Activated CD4-positive, alpha-beta T cell treated with anti-CD3 and anti-CD28 coated beads for 36 hours (primary cell): ENCODE measurements around the gene RCOR2. TPM values are rescaled to one million over a fixed set of nuclear protein-coding genes. Genes with fewer than 3 reads are reported as not detected.

Experiments
- ATAC-seq: fragments of 200-7000 bp; cut with Tn5 transposase; one replicate; pipeline ENCODE4 v1.10.0; 2021; ENCODE audit warnings: mild to moderate bottlenecking, moderate library complexity
- CTCF ChIA-PET: fragments of 350-600 bp; sonication (Branson Sonifier 250); formaldehyde crosslinking; loops from one replicate; lab custom pipeline; 2021; ENCODE audit warnings: antibody characterized with exemption; lab: Charles Lee
- POLR2A ChIA-PET: fragments of 350-600 bp; sonication (Branson Sonifier 250); formaldehyde crosslinking; loops from one replicate; lab custom pipeline; 2021; ENCODE audit warnings: antibody characterized with exemption, inconsistent platforms; lab: Charles Lee
- DNase-seq: peaks from one replicate; pipeline ENCODE4 v3.0.0-alpha.2; 2020
- H3K27ac Mint-ChIP-seq: one replicate; pipeline ENCODE4 v1.8.0; 2021; ENCODE audit warnings: mixed read lengths
- H3K27me3 Mint-ChIP-seq: one replicate; pipeline ENCODE4 v1.8.0; 2021; ENCODE audit warnings: mixed read lengths
- H3K36me3 Mint-ChIP-seq: one replicate; pipeline ENCODE4 v1.8.0; 2021; ENCODE audit warnings: low read depth, mixed read lengths
- H3K4me1 Mint-ChIP-seq: one replicate; pipeline ENCODE4 v1.8.0; 2021; ENCODE audit warnings: mixed read lengths
- H3K4me3 Mint-ChIP-seq: one replicate; pipeline ENCODE4 v1.8.0; 2021; ENCODE audit warnings: mild to moderate bottlenecking, moderate library complexity, mixed read lengths
- H3K9me3 Mint-ChIP-seq: one replicate; pipeline ENCODE4 v1.8.0; 2021; ENCODE audit warnings: low read depth, mixed read lengths
- intact Hi-C, 2 experiments: fragments of 100-400 bp; cut with DNase I in 1 of 2; cut with micrococcal nuclease in 1 of 2; formaldehyde crosslinking; loops; one replicate each; pipeline versions ENCODE4 v1.14.2 to v1.15.1; 2022 to 2024; cut with DNase I, micrococcal nuclease
- total RNA-seq, 2 experiments: library from RNA; stranded (reverse); gene quantifications; one replicate each; pipeline ENCODE4 v1.2.3, GENCODE V29; 2021

RCOR2 gene
- total RNA-seq, 2 experiments from 2014 or later = 0.37 TPM

DNA sequence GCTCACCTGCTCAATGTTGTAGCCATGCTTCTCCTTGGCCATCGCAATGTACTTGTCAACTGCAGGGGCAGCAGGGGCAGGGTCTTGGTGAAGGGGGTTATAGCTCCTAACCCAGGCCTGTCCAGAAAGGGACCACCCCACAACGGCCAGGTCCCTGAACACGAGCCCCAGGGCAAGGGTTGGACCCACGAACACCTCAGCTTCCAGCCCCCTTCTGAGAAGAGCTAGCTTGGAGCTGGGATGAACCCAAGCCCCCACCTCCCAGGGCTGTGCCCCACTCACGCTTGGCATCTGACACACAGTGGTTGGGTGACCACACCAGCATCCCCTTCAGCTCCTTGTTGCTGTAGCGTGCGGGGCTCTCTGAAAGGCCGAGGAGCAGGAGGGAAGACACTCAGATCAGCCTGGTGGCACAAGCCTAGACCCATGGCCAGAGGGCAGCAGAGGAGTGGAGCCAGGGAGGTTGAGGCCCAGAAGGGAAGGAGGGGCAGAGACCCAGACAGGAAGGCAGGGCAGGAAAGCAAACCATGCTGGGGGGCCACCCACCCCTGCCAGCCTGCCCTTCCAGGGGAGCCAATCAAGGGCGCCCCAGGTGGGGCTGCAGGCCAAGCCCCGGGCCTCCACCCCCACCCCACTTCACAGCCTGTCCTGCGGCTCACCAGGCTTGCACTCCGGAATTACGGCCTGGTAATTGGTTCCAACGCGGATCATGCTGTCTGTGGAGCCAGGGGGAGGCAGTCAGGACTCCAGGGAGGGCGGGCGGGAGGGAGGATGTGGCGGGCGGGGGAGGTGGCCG, 1.9 kb downstream of the RCOR2 start:
- ChIA-PET CTCF (interaction anchor here (0.8 to 1.5 kb wide), 3 partner anchors 13 to 77 kb away, joined by 4 read pairs; no protein-coding TSS in a partner anchor), POLR2A (interaction anchor here (0.7 to 1.9 kb wide), 2 partner anchors 8 to 76 kb away, joined by 3 to 4 read pairs; partner anchors contain the start of gene MARK2)
- no peaks in the 10 kb centered on the region for H3K9me3 Mint-ChIP-seq
- ATAC-seq = no peak
- H3K36me3 Mint-ChIP-seq = peaks cover 2% of the 10 kb centered on the region
- no peak for DNase-seq
- intact Hi-C loops = loop anchor here in 1 of 2 experiments (5.0 kb wide), 1 partner anchor 232 kb away; no protein-coding TSS in a partner anchor
- peaks cover 12% of the 10 kb centered on the region for H3K4me1 Mint-ChIP-seq
- peaks cover 3% of the 10 kb centered on the region for H3K27me3 Mint-ChIP-seq
- no peak overlapping the region for H3K27ac Mint-ChIP-seq
- no peak overlapping the region for H3K4me3 Mint-ChIP-seq

DNA sequence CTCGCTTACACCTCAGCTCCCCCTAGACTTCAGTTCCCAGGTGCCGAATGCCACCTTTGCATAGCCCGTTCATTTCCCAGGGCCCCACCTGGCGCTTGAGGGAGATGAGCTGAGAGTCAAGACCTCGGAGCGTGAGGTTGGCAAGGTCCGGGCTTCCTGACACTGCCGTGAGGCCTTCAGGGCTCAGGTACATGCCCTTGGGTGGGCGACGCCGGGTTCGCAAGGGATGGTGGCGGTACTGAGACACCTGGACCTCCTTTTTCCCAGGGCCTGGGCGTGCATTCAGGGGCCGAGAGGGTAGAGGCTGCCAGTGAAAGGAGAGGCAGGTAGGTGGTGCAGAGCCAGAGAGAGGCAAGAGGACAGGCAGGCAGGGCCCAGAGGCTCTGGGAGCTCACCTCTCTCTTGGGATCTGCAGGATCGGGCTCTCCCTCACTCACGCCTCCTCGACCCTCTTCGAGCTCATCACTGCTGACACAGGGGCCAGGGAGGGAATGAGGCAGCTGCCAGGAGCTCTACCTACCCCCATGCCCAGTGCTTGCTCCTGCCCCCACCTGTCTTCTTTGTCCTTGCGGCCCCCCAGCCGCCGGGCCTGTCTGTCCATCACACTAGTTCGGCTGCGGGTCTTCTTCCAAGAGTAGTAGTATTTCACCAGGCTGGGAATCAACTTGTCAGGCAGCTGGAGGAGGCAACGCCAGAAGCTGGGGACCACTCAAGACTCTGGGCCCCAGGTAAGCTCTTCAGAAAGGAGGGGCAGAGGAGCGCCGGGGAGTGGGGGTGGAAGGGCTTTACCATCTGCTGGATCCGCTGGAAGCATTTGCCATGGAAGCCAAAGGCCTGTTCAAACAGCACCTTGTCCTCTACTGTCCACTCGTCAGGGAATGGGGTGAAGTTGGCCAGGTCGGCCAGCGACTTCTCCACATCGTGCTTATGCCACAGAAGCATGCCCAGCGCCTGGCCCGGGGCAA, 2.8 kb downstream of the RCOR2 start:
- no peak overlapping the region for H3K27ac Mint-ChIP-seq
- POLR2A ChIA-PET = interaction anchor here (0.7 to 1.9 kb wide), 2 partner anchors 9 to 75 kb away, joined by 3 to 4 read pairs; partner anchors contain the start of gene MARK2
- H3K9me3 Mint-ChIP-seq = no peaks in the 10 kb centered on the region
- H3K36me3 Mint-ChIP-seq = peaks cover 2% of the 10 kb centered on the region
- peaks cover 3% of the 10 kb centered on the region for H3K27me3 Mint-ChIP-seq
- CTCF ChIA-PET = interaction anchor here (0.6 to 1.5 kb wide), 5 partner anchors 14 to 498 kb away, joined by 3 to 4 read pairs (median 4); partner anchors contain the start of gene MARK2
- DNase-seq = no peak
- peaks cover 12% of the 10 kb centered on the region for H3K4me1 Mint-ChIP-seq
- intact Hi-C loops = no loop called here
- ATAC-seq = no peak
- H3K4me3 Mint-ChIP-seq = no peak overlapping the region

DNA sequence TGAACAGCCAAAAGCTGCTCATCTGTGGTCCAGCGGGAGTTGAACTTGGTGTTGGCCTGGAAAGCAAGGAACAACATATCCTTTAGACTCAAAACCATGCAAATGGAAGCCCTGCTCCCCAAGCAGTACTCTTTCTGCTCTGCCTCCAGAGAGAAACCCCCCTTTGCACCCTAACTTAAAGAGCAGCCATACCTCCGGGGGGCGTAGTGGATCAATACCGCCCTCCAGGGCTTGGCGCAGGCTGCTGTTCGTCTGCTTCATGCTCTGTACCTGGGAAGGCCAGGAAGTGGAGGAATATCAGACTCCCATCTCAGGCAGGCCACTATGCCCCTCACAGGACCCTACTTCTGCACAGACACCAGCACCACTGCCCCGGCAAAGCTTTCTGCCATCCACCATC, 4.3 kb downstream of the RCOR2 start:
- no peak overlapping the region for H3K27ac Mint-ChIP-seq
- CTCF ChIA-PET = interaction anchor here (1.2 kb wide), 1 partner anchor 74 kb away, joined by 3 read pairs; the partner anchor contains the start of gene MARK2
- DNase-seq (no peak), ATAC-seq (no peak)
- POLR2A ChIA-PET = interaction anchor here (0.7 kb wide), 1 partner anchor 12 kb away, joined by 3 read pairs; no protein-coding TSS in a partner anchor
- H3K4me1 Mint-ChIP-seq = peaks cover 7% of the 10 kb centered on the region
- no peaks in the 10 kb centered on the region for H3K9me3 Mint-ChIP-seq
- intact Hi-C loops = no loop called here
- no peak overlapping the region for H3K4me3 Mint-ChIP-seq
- H3K27me3 Mint-ChIP-seq = peaks cover 3% of the 10 kb centered on the region
- peaks cover 2% of the 10 kb centered on the region for H3K36me3 Mint-ChIP-seq

DNA sequence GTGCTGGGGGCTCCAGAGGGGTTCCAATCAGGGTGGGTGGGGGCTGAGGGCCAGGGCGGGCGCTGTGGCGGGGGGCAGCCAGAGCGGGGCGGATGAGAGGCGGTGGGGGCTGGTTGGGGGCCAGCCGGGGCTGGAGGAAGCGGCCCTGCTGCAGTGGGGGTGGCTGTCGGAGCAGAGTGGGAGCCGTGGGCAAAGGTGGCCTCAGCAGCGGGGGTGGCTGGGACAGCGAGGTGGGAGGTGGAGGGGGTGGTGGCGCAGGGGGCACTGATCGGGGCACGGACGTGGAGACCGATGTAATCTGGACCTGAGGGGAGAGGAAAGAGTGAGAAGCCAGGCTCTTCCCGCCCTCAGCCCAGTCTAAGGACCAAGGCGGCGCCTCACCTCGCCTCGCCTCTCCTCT, 5.1 kb downstream of the RCOR2 start:
- Mint-ChIP-seq H3K4me3 (no peak overlapping the region), H3K27me3 (peaks cover 3% of the 10 kb centered on the region), H3K9me3 (no peaks in the 10 kb centered on the region), H3K27ac (no peak overlapping the region), H3K4me1 (peaks cover 5% of the 10 kb centered on the region), H3K36me3 (peaks cover 2% of the 10 kb centered on the region)
- ATAC-seq (no peak), DNase-seq (no peak)
- ChIA-PET POLR2A (no interaction called here), CTCF (no interaction called here)
- intact Hi-C loops = no loop called here

DNA sequence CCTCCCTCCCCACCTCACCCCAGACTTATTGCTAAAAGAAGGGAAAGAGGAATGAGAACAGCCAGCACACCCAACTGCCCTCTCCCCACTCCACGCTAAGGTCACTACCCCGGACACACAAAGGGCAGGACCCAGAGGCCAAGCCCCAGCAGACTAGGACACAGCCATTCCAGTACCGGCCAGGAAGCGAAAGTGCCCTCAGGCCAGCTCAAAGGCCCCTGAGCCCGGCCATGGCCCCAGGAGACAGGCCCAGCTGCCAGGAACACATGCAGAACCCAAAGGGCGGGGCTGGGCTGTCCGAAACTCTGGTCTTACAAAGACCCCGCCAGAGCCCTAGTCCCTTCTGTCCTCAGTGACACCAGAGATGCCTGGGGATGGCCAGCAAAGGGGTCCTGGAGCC, 5.5 kb downstream of the RCOR2 start:
- Mint-ChIP-seq H3K4me3 (no peak overlapping the region), H3K27ac (no peak overlapping the region), H3K27me3 (peaks cover 3% of the 10 kb centered on the region), H3K9me3 (no peaks in the 10 kb centered on the region), H3K36me3 (peaks cover 2% of the 10 kb centered on the region), H3K4me1 (peaks cover 5% of the 10 kb centered on the region)
- intact Hi-C loops = no loop called here
- ChIA-PET POLR2A (no interaction called here), CTCF (interaction anchor here (0.8 kb wide), 1 partner anchor 9 kb away, joined by 3 read pairs; no protein-coding TSS in a partner anchor)
- ATAC-seq (no peak), DNase-seq (no peak)

GRCh38 chr11:63910675-63911074, 6.3 kb downstream of the RCOR2 start:
- Mint-ChIP-seq H3K27me3 (peaks cover 3% of the 10 kb centered on the region), H3K4me3 (no peak overlapping the region), H3K36me3 (peaks cover 2% of the 10 kb centered on the region), H3K4me1 (peaks cover 2% of the 10 kb centered on the region), H3K9me3 (no peaks in the 10 kb centered on the region), H3K27ac (no peak overlapping the region)
- no peak for DNase-seq
- POLR2A ChIA-PET = no interaction called here
- no peak for ATAC-seq
- intact Hi-C loops = no loop called here
- CTCF ChIA-PET = interaction anchor here (0.8 to 1.0 kb wide), 2 partner anchors 8 to 11 kb away, joined by 3 read pairs; no protein-coding TSS in a partner anchor

- ATAC-seq (no peak), DNase-seq (no peak)
- no peaks in the 10 kb centered on the region for H3K4me1 Mint-ChIP-seq
- H3K9me3 Mint-ChIP-seq = no peaks in the 10 kb centered on the region
- H3K4me3 Mint-ChIP-seq = no peak overlapping the region
- intact Hi-C loops = no loop called here
- peaks cover 9% of the 10 kb centered on the region for H3K36me3 Mint-ChIP-seq
- CTCF ChIA-PET = interaction anchor here (0.6 to 1.0 kb wide), 2 partner anchors 11 to 73 kb away, joined by 3 read pairs; no protein-coding TSS in a partner anchor
- POLR2A ChIA-PET = no interaction called here
- no peak overlapping the region for H3K27ac Mint-ChIP-seq
- H3K27me3 Mint-ChIP-seq = no peaks in the 10 kb centered on the region
Observed at GRCh38 chr11:63909591-63910506, 7.1 kb downstream of the RCOR2 start.

- DNase-seq (no peak), ATAC-seq (no peak)
- POLR2A ChIA-PET = no interaction called here
- no peak overlapping the region for H3K4me3 Mint-ChIP-seq
- CTCF ChIA-PET = interaction anchor here (1.0 kb wide), 1 partner anchor 72 kb away, joined by 6 read pairs; no protein-coding TSS in a partner anchor
- H3K36me3 Mint-ChIP-seq = peaks cover 14% of the 10 kb centered on the region
- H3K27me3 Mint-ChIP-seq = no peaks in the 10 kb centered on the region
- H3K27ac Mint-ChIP-seq = no peak overlapping the region
- H3K9me3 Mint-ChIP-seq = no peaks in the 10 kb centered on the region
- no peaks in the 10 kb centered on the region for H3K4me1 Mint-ChIP-seq
- intact Hi-C loops = no loop called here
Observed at GRCh38 chr11:63908631-63909401, 8.1 kb downstream of the RCOR2 start.

DNA sequence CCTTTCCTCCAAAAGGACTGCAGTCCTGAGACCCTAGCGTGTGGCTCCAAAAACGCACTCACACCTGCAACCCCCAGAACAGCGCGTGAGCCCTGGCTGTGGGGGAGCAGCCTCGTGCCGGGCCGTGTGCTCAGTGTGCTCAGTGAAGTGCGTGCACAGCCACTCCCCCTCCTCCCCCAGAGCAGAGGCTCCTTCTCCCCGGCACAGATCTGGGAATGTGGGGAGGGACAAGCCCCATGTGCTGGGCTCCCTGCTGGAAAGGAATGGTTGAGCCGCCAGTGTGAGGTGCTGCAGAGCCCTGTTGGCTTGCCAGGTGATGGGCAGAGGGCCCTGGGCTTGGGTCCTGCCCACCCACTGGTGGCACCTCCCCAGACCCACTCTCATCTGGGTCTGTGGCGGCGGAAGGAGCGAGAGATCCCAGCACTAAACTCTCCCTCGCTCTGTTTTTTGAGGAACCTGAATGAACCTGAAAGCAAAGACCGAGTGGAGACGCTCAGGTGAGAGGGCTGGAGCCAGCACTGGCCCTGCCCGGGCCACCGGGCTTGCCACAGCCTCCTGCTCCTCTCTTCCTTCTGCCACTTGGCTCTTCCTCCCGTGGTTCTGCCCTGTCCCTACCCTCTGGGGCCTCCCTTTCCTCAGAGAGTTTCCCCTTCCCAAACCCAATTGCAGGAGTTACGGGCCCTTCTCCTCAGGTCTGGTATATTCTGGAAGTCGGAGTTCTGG, 9.0 kb downstream of the RCOR2 start:
- no peak for ATAC-seq
- intact Hi-C loops = no loop called here
- POLR2A ChIA-PET = no interaction called here

More for the DNA sequence above, 9.0 kb downstream of the RCOR2 start:
- Mint-ChIP-seq H3K27ac (no peak overlapping the region), H3K9me3 (no peaks in the 10 kb centered on the region), H3K27me3 (no peaks in the 10 kb centered on the region), H3K36me3 (peaks cover 23% of the 10 kb centered on the region), H3K4me1 (no peaks in the 10 kb centered on the region), H3K4me3 (no peak overlapping the region)
- CTCF ChIA-PET = interaction anchor here (2.4 kb wide), 1 partner anchor 70 kb away, joined by 23 read pairs; no protein-coding TSS in a partner anchor
- no peak for DNase-seq
